GM19455 (cell line): ENCODE measurements around the gene SRSF12.
A peak's percentile ranks its signal among the peaks of the same experiment; 100 is the strongest.

Source experiments
- ATAC-seq: cut with Tn5 transposase; IDR thresholded peaks from one replicate; pipeline ENCODE4 v1.9.1; 2021; ENCODE audit not compliant: unreplicated experiment

The SRSF12 gene

GRCh38 chr6:89117211-89118108 lies at the start of gene SRSF12:
SRSF12 (minus strand) TSS chr6:89118071; CDS start chr6:89117887, 184 bp downstream.
- peak; percentile 84 for ATAC-seq

- ATAC-seq: no peak
Measured at GRCh38 chr6:89162047-89162371, 44.1 kb upstream of the SRSF12 start.

GRCh38 chr6:89161326-89162046 lies 43.6 kb upstream of the SRSF12 start:
- no peak for ATAC-seq

- ATAC-seq: no peak
Measured at GRCh38 chr6:89160331-89161092, 42.6 kb upstream of the SRSF12 start.

- no peak for ATAC-seq
Measured at GRCh38 chr6:89154131-89154530, 36.3 kb upstream of the SRSF12 start.

- no peak for ATAC-seq
Measured at GRCh38 chr6:89148016-89148750, 30.3 kb upstream of the SRSF12 start.

- ATAC-seq: peak; percentile 31
Measured at GRCh38 chr6:89146718-89147700, 29.1 kb upstream of the SRSF12 start.

- peak; percentile 73 for ATAC-seq
Measured at GRCh38 chr6:89145956-89146717, 28.3 kb upstream of the SRSF12 start, which contains the start of gene PM20D2. PM20D2 (plus strand) TSS chr6:89146055; CDS start chr6:89146145, 90 bp downstream.

GRCh38 chr6:89145091-89145955 lies 27.5 kb upstream of the SRSF12 start:
- peak; percentile 56 for ATAC-seq

- ATAC-seq: peak; percentile 42
Measured at GRCh38 chr6:89144354-89144906, 26.6 kb upstream of the SRSF12 start.

- no peak for ATAC-seq
Measured at GRCh38 chr6:89140347-89141156, 22.7 kb upstream of the SRSF12 start.

- ATAC-seq: no peak
Measured at GRCh38 chr6:89139509-89140346, 21.9 kb upstream of the SRSF12 start.

- ATAC-seq: no peak
Measured at GRCh38 chr6:89138173-89138572, 20.3 kb upstream of the SRSF12 start.

- no peak for ATAC-seq
Measured at GRCh38 chr6:89134723-89135122, 16.9 kb upstream of the SRSF12 start.

GRCh38 chr6:89133981-89134380 lies 16.1 kb upstream of the SRSF12 start:
- no peak for ATAC-seq

- no peak for ATAC-seq
Measured at GRCh38 chr6:89132057-89132456, 14.2 kb upstream of the SRSF12 start.
